ENCODE results near the gene GRIP2. TPM values are rescaled to one million over a fixed set of nuclear protein-coding genes. Genes with fewer than 3 reads are reported as not detected.
A peak's percentile ranks its signal among the peaks of the same experiment; 100 is the strongest.

The GRIP2 gene
- total RNA-seq, 1 donor: 1.7 TPM

- H3K4me3 ChIP-seq (ENCODE audit: low read depth, low read length): no peak overlapping the region
- DNase-seq (ENCODE audit: low read depth): peak; percentile 92
- TF ChIP-seq CTCF (IDR thresholded peaks at IDR 0.05; ENCODE audit: insufficient read depth, low read depth, low read length): no peak
These were observed 88.0 kb downstream of the GRIP2 start for GRCh38 chr3:14451844-14452739.

- DNase-seq (ENCODE audit: low read depth): no peak
- H3K4me3 ChIP-seq (ENCODE audit: low read depth, low read length): no peak overlapping the region
- TF ChIP-seq CTCF (IDR thresholded peaks at IDR 0.05; ENCODE audit: insufficient read depth, low read depth, low read length): no peak
These were observed 89.1 kb downstream of the GRIP2 start for GRCh38 chr3:14450922-14451606.

GRCh38 chr3:14450506-14450905, 89.6 kb downstream of the GRIP2 start:
- DNase-seq (ENCODE audit: low read depth): no peak
- H3K4me3 ChIP-seq (ENCODE audit: low read depth, low read length): no peak overlapping the region
- no peak for TF ChIP-seq CTCF (IDR thresholded peaks at IDR 0.05; ENCODE audit: insufficient read depth, low read depth, low read length)

- TF ChIP-seq CTCF (IDR thresholded peaks at IDR 0.05; ENCODE audit: insufficient read depth, low read depth, low read length): no peak
- H3K4me3 ChIP-seq (ENCODE audit: low read depth, low read length): no peak overlapping the region
- DNase-seq (ENCODE audit: low read depth): no peak
These were observed 91.1 kb downstream of the GRIP2 start for GRCh38 chr3:14448756-14449727.

- no peak overlapping the region for H3K4me3 ChIP-seq (ENCODE audit: low read depth, low read length)
- no peak for TF ChIP-seq CTCF (IDR thresholded peaks at IDR 0.05; ENCODE audit: insufficient read depth, low read depth, low read length)
- DNase-seq (ENCODE audit: low read depth): no peak
These were observed 92.1 kb downstream of the GRIP2 start for GRCh38 chr3:14448063-14448462.

- TF ChIP-seq CTCF (IDR thresholded peaks at IDR 0.05; ENCODE audit: insufficient read depth, low read depth, low read length): no peak
- no peak for DNase-seq (ENCODE audit: low read depth)
- H3K4me3 ChIP-seq (ENCODE audit: low read depth, low read length): no peak overlapping the region
These were observed 93.1 kb downstream of the GRIP2 start for GRCh38 chr3:14446988-14447570.

All from fibroblast of villous mesenchyme (primary cell).